GM18520 (cell line): ENCODE measurements around the gene IFT88.

ENCODE experiments used
- ATAC-seq: cut with Tn5 transposase; IDR thresholded peaks from one replicate; pipeline ENCODE4 v1.9.1; 2021; ENCODE audit not compliant: unreplicated experiment

Gene IFT88

DNA sequence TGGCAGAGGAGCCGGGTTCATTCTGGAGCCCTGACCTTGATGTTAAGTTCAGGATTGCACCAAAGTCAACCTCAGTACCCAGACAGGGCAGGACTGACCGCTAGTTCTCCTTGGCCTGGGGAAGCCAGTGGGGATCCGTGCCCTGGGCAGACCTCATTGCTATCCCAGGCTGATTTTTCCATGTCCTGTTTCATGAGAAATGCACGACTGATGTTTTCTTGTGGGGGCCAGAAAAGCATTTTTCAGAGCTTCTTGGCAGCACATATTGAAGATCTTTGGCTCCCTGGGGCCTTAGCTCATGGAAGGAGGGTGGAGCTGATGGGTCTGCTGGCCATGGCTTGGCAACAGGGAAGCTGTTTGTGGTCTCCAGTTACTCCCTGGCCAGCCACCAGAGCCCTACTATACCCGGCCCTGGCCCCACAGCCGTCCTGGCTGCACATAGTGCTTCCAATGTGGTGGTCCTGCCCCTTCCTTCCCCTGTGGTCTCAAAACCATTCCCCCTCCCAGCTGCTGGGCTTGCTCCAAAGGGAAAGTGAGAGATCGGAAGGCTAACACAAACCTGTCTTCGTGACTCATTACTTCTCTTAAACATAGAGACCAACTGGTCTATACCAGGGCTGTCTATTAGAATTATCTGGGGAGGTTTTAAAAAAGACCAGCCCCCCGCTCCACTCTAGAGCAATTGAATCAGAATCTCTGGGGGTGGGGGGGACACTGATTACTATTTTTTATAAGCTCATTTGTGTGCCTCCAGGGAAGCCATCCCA is 147.8 kb downstream of the IFT88 start:
- no peak for ATAC-seq

GRCh38 chr13:20715330-20715712 is 148.4 kb downstream of the IFT88 start:
- ATAC-seq, result no peak

DNA sequence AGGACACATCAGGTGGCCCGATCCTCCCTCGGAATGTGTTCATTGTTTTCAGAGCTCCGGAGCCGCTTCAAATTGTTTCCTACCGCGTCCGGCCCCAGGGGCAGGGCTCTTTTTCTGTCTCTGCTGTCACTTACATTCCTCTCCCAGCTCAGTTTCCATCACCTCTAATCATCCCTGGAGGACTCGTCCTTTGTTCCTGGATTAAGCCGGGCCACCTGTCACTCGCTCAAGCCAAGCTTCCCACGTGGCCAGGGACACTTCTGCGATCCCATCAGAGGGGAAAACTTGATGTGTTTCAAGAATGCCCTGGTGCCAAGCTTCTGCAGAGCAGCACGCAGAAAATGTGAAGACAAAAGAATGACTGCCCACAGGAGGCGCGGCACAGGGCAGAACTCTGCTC is 150.0 kb downstream of the IFT88 start:
- no peak for ATAC-seq

- no peak for ATAC-seq
These were observed 150.9 kb downstream of the IFT88 start for GRCh38 chr13:20717581-20718542.

- ATAC-seq, result no peak
These were observed 152.1 kb downstream of the IFT88 start for GRCh38 chr13:20718958-20719566.

DNA sequence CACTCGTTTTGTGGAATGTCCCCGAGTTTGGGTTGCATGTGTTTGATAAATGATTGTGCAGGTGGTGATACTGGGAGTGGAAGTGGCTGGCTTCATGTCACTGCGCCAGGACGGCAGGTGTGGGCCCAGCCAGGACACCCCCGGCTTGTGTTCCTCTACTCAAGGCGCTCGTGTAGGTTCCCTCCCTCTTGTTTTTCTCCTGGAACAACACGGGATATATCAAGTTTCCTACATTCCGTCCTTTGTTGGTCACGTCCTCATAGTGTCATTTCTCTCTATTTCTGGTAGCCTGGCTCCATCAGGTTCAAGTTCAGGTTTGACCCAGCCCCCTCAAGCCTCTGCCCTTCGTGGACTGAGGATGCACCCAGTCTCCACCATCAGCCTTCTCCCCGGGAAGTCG is 152.8 kb downstream of the IFT88 start:
- no peak for ATAC-seq

DNA sequence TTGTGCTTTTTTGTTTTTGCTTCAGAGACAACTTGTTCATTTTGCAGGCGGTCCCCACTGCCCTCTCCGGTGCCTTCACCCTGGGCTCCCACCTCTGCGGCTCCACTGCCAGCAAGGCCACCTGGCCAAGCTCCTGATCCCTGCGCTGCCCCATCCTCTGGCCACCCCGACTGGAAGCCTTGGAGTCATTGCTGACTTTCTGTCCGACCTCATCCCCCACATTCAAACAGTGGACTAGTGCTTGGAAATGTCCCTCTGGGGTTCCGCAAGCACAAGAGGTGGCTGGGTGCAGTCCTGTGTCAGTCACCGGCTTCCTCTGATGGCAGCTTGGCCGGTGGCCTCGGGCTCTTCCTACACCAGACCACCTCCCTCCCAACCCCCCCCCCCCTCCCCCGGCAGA is 153.5 kb downstream of the IFT88 start:
- no peak for ATAC-seq

- no peak for ATAC-seq
These were observed 154.1 kb downstream of the IFT88 start for GRCh38 chr13:20721058-20721453.

DNA sequence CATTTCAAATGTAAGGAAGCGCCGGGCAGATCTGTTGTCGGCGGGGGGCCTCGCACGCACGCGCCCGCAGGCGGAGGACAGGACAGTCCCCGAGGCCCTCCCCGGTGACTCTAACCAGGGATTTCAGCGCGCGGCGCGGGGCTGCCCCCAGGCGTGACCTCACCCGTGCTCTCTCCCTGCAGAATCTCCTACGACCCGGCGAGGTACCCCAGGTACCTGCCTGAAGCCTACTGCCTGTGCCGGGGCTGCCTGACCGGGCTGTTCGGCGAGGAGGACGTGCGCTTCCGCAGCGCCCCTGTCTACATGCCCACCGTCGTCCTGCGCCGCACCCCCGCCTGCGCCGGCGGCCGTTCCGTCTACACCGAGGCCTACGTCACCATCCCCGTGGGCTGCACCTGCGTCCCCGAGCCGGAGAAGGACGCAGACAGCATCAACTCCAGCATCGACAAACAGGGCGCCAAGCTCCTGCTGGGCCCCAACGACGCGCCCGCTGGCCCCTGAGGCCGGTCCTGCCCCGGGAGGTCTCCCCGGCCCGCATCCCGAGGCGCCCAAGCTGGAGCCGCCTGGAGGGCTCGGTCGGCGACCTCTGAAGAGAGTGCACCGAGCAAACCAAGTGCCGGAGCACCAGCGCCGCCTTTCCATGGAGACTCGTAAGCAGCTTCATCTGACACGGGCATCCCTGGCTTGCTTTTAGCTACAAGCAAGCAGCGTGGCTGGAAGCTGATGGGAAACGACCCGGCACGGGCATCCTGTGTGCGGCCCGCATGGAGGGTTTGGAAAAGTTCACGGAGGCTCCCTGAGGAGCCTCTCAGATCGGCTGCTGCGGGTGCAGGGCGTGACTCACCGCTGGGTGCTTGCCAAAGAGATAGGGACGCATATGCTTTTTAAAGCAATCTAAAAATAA is 154.7 kb downstream of the IFT88 start:
- ATAC-seq, result no peak

DNA sequence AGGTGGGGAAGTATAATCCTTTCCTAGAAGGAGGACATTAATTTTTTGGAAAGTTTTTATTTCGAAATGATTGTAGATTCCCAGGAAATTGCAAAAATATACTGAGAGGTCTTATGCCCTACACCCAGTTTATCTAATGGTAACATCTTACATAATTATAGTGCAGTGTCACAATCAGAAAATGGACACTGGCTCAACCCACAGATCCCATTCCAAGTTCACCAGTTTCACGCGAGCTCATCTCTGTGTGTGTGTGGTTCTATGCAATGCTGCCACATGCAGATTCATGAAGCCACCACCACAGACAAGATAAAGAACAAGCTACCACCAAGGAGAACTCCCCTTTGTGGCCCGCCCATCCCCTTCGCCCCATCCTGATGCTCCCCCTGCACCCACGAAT is 160.9 kb downstream of the IFT88 start:
- no peak for ATAC-seq

DNA sequence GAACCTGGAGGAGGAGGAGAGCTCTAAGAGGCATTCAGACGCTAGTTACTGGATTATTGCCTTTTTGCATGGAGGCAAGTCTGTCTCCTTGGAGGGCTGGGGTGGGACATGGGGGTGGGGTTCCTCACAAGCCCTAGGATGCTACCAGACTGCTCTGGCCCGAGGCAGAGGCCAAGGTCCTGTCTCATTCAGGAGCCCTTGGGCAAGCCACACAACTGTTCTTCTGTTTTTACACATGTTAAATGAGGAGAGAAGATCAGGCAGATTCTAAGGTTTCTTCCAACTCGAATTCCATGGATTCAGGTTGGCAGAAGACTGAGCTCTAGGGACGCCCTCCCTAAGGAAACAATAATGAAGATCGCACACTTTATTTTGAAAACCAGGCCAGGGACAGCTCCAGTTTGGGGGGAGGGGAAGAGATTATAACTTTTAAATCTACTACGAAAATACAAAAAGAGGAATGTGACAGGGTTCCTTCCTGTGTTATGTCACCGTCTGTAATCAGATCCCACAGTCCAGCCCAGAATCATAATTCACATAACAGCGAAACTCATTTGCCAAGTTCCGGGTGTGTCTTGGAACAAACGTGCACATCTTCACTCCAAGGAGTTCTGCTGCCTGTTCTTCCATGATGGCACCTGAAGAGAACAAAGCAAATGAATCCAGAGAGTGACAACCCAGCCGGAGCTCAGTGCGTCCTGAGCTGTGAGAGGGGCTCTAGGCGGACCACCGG is 161.8 kb downstream of the IFT88 start:
- no peak for ATAC-seq

GRCh38 chr13:20729633-20730585 is 163.0 kb downstream of the IFT88 start:
- ATAC-seq, result no peak

- no peak for ATAC-seq
These were observed 171.7 kb downstream of the IFT88 start for GRCh38 chr13:20738616-20739015.

- no peak for ATAC-seq
These were observed 173.1 kb downstream of the IFT88 start for GRCh38 chr13:20740021-20740420.
